ENCODE data around the gene KRTAP12-3. TPM values are rescaled to one million over a fixed set of nuclear protein-coding genes. Genes with fewer than 3 reads are reported as not detected.
"Not testable (repeated sequence)": the region's sequence is repeated elsewhere in the genome, so short reads cannot be mapped to it uniquely, and the experiment has no call there.

The KRTAP12-3 gene
- not detected in 2 replicates for polyA plus RNA-seq (2011; rRNA removed)
- polyA minus RNA-seq (2011; rRNA and poly(A)+ RNA removed) = not detected in 2 replicates

GRCh38 chr21:44657635-44658540, at the start of gene KRTAP12-3:
KRTAP12-3 (plus strand) TSS chr21:44657932; CDS start chr21:44657980, 48 bp downstream.
- no peak for TF ChIP-seq CTCF (IDR thresholded peaks at IDR 0.05; ENCODE audit: insufficient read depth, low read depth, low read length)
- Histone ChIP-seq H3K4me3 (ENCODE audit: low read depth, low read length) (no peak within 1 kb of the TSS), H3K36me3 (ENCODE audit: control insufficient read depth, insufficient read depth, low read length) (no peaks in the 10 kb centered on the region), H3K27me3 (ENCODE audit: control insufficient read depth, insufficient read depth, low read length) (no peaks in the 10 kb centered on the region)
- CTCF ChIA-PET = no interaction called here
- DNase-seq (ENCODE audit: low read depth) = no peak
- POLR2A ChIA-PET = no interaction called here

- no peak overlapping the region for H3K4me3 ChIP-seq (ENCODE audit: low read depth, low read length)
- H3K27me3 ChIP-seq (ENCODE audit: control insufficient read depth, insufficient read depth, low read length) = no peaks in the 10 kb centered on the region
- no peaks in the 10 kb centered on the region for H3K36me3 ChIP-seq (ENCODE audit: control insufficient read depth, insufficient read depth, low read length)
- TF ChIP-seq CTCF (IDR thresholded peaks at IDR 0.05; ENCODE audit: insufficient read depth, low read depth, low read length) = no peak
- CTCF ChIA-PET = no interaction called here
- no peak for DNase-seq (ENCODE audit: low read depth)
- POLR2A ChIA-PET = no interaction called here
Measured at GRCh38 chr21:44609193-44609592, 48.5 kb upstream of the KRTAP12-3 start.

- H3K4me3 ChIP-seq (ENCODE audit: low read depth, low read length); H3K36me3 ChIP-seq (ENCODE audit: control insufficient read depth, insufficient read depth, low read length); DNase-seq (ENCODE audit: low read depth); CTCF ChIA-PET; POLR2A ChIA-PET; H3K27me3 ChIP-seq (ENCODE audit: control insufficient read depth, insufficient read depth, low read length): not testable (repeated sequence)
Measured at GRCh38 chr21:44610157-44610843, 47.4 kb upstream of the KRTAP12-3 start.

- ChIA-PET CTCF (no interaction called here), POLR2A (no interaction called here)
- H3K36me3 ChIP-seq (ENCODE audit: control insufficient read depth, insufficient read depth, low read length) = no peaks in the 10 kb centered on the region
- DNase-seq (ENCODE audit: low read depth) = no peak
- no peaks in the 10 kb centered on the region for H3K27me3 ChIP-seq (ENCODE audit: control insufficient read depth, insufficient read depth, low read length)
- TF ChIP-seq CTCF (IDR thresholded peaks at IDR 0.05; ENCODE audit: insufficient read depth, low read depth, low read length) = no peak
- H3K4me3 ChIP-seq (ENCODE audit: low read depth, low read length) = no peak overlapping the region
Measured at GRCh38 chr21:44611551-44611950, 46.2 kb upstream of the KRTAP12-3 start.

- POLR2A ChIA-PET = no interaction called here
- CTCF ChIA-PET = no interaction called here
Measured at GRCh38 chr21:44612029-44612486, 45.7 kb upstream of the KRTAP12-3 start, which contains the start of gene KRTAP10-8. KRTAP10-8 (plus strand) TSS chr21:44612079; CDS start chr21:44612101, 22 bp downstream.

More at GRCh38 chr21:44612029-44612486, 45.7 kb upstream of the KRTAP12-3 start, which contains the start of gene KRTAP10-8:
- no peak for TF ChIP-seq CTCF (IDR thresholded peaks at IDR 0.05; ENCODE audit: insufficient read depth, low read depth, low read length)
- no peak for DNase-seq (ENCODE audit: low read depth)
- Histone ChIP-seq H3K4me3 (ENCODE audit: low read depth, low read length) (no peak within 1 kb of the TSS), H3K27me3 (ENCODE audit: control insufficient read depth, insufficient read depth, low read length) (no peaks in the 10 kb centered on the region), H3K36me3 (ENCODE audit: control insufficient read depth, insufficient read depth, low read length) (no peaks in the 10 kb centered on the region)
